Transverse colon (tissue), 4 donors: ENCODE results near the gene OR2T10.

Experiments used
- EP300 ChIP-seq: sonication (generic); formaldehyde crosslinking; IDR thresholded peaks from one replicate; pipeline ENCODE4 v1.6.1; 2017; ENCODE audit warnings: antibody characterized with exemption, low read depth
- POLR2A ChIP-seq: fragments of 450-650 bp; IDR thresholded peaks from one replicate; pipeline ENCODE4 v1.6.1; 2016; ENCODE audit warnings: antibody characterized with exemption, mild to moderate bottlenecking, moderate library complexity
- POLR2AphosphoS5 ChIP-seq, 3 donors: sonication (generic); formaldehyde crosslinking; IDR thresholded peaks; one replicate each; pipeline ENCODE4 v1.6.1; 2016; ENCODE audit warnings: antibody characterized with exemption in 3 of 3
- TF ChIP-seq, protein P1 (sequence below), 5 experiments: fragments of 200-600 bp in 3 of 5; fragments of 450-650 bp in 2 of 5; sonication (generic) in 3 of 5; IDR thresholded peaks; 1 replicate in 2 of 5; 2 replicates in 3 of 5; pipeline ENCODE4 v1.5.1; 2016 to 2017; ENCODE audit warnings: antibody characterized with exemption in 5 of 5, inconsistent platforms in 3 of 5, mild to moderate bottlenecking in 2 of 5, moderate library complexity in 1 of 5

- TF ChIP-seq, protein P1, sequence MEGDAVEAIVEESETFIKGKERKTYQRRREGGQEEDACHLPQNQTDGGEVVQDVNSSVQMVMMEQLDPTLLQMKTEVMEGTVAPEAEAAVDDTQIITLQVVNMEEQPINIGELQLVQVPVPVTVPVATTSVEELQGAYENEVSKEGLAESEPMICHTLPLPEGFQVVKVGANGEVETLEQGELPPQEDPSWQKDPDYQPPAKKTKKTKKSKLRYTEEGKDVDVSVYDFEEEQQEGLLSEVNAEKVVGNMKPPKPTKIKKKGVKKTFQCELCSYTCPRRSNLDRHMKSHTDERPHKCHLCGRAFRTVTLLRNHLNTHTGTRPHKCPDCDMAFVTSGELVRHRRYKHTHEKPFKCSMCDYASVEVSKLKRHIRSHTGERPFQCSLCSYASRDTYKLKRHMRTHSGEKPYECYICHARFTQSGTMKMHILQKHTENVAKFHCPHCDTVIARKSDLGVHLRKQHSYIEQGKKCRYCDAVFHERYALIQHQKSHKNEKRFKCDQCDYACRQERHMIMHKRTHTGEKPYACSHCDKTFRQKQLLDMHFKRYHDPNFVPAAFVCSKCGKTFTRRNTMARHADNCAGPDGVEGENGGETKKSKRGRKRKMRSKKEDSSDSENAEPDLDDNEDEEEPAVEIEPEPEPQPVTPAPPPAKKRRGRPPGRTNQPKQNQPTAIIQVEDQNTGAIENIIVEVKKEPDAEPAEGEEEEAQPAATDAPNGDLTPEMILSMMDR (IDR thresholded peaks at IDR 0.05), result no peak
- TF ChIP-seq EP300 (no peak), POLR2A (no peak), POLR2AphosphoS5 (IDR thresholded peaks at IDR 0.05) (no peak)
Observed at GRCh38 chr1:248599396-248599795, 1.9 kb upstream of the OR2T10 start.
